Neural cell (in vitro differentiated cells): ENCODE results near the gene TMEM132A. TPM values are rescaled to one million over a fixed set of nuclear protein-coding genes. Genes with fewer than 3 reads are reported as not detected.

Experiments used
- H2AFZ ChIP-seq: fragments of 200-600, 300-800 bp; sonication (generic), shearing (Covaris generic); 2 replicates; pipeline ENCODE4 v1.6.0; 2014; ENCODE audit warnings: low read depth, mild to moderate bottlenecking, antibody characterized with exemption, low read length, moderate library complexity
- H3F3A ChIP-seq: fragments of 200-600 bp; shearing (Covaris generic); 2 replicates; pipeline ENCODE4 v1.6.1; 2016; ENCODE audit warnings: mild to moderate bottlenecking, moderate library complexity, mixed read lengths, antibody characterized with exemption, low read length; ENCODE audit not compliant: insufficient read depth, poor library complexity, severe bottlenecking
- H3K27ac ChIP-seq: fragments of 200-600, 300-800 bp; sonication (generic), shearing (Covaris generic); 2 replicates; pipeline ENCODE4 v1.5.1; 2014; ENCODE audit warnings: mild to moderate bottlenecking, low read length, moderate library complexity
- H3K27me3 ChIP-seq: fragments of 300-800, 200-600 bp; sonication (generic), shearing (Covaris generic); 2 replicates; pipeline ENCODE4 v1.6.0; 2014; ENCODE audit warnings: mild to moderate bottlenecking, low read depth, low read length, moderate library complexity; ENCODE audit not compliant: insufficient read depth
- H3K36me3 ChIP-seq: fragments of 300-800, 200-600 bp; sonication (generic), shearing (Covaris generic); 2 replicates; pipeline ENCODE4 v1.5.1; 2014; ENCODE audit warnings: mild to moderate bottlenecking, antibody characterized with exemption, low read length, moderate library complexity; ENCODE audit not compliant: insufficient read depth
- H3K4me2 ChIP-seq: fragments of 300-800, 200-600 bp; sonication (generic), shearing (Covaris generic); 2 replicates; pipeline ENCODE4 v1.6.0; 2014; ENCODE audit warnings: mild to moderate bottlenecking, low read length
- H3K4me3 ChIP-seq: fragments of 300-800, 200-600 bp; sonication (generic), shearing (Covaris generic); 2 replicates; pipeline ENCODE4 v1.5.1; 2014; ENCODE audit warnings: mild to moderate bottlenecking, low read length, moderate library complexity
- H3K79me2 ChIP-seq: fragments of 200-600 bp; shearing (Covaris generic); replicated peaks from 2 replicates; pipeline ENCODE4 v1.6.0; 2014; ENCODE audit warnings: mild to moderate bottlenecking, low read length, moderate library complexity; ENCODE audit not compliant: insufficient read depth
- H3K9ac ChIP-seq: fragments of 300-800, 200-600 bp; sonication (generic), shearing (Covaris generic); 2 replicates; pipeline ENCODE4 v1.6.1; 2016; ENCODE audit warnings: mild to moderate bottlenecking, low read length, mixed read lengths
- H3K9me2 ChIP-seq: fragments of 200-600 bp; shearing (Covaris generic); 2 replicates; pipeline ENCODE4 v1.6.1; 2016; ENCODE audit warnings: mild to moderate bottlenecking, low read length, mixed read lengths; ENCODE audit not compliant: insufficient read depth
- H3K9me3 ChIP-seq: fragments of 200-600, 300-800 bp; sonication (generic), shearing (Covaris generic); 2 replicates; pipeline ENCODE4 v1.6.1; 2016; ENCODE audit warnings: mild to moderate bottlenecking, mixed run types, low read length, moderate library complexity, mixed read lengths
- H4K20me1 ChIP-seq: fragments of 200-600 bp; shearing (Covaris generic); 2 replicates; pipeline ENCODE4 v1.6.1; 2016; ENCODE audit warnings: mild to moderate bottlenecking, mixed run types; ENCODE audit not compliant: insufficient read depth
- CTCF ChIP-seq: fragments of 450-650 bp; IDR thresholded peaks from 2 replicates; pipeline ENCODE4 v1.5.1; 2014; ENCODE audit warnings: antibody characterized with exemption, mild to moderate bottlenecking, moderate library complexity; ENCODE audit not compliant: poor library complexity, severe bottlenecking
- EP300 ChIP-seq: fragments of 450-650 bp; conservative IDR thresholded peaks from 2 replicates; pipeline ENCODE4 v1.6.1; 2014; ENCODE audit warnings: antibody characterized with exemption, mild to moderate bottlenecking, moderate library complexity; ENCODE audit not compliant: poor library complexity, severe bottlenecking
- EZH2 ChIP-seq: fragments of 200-600, 300-800 bp; shearing (Covaris generic), sonication (generic); IDR thresholded peaks from 2 replicates; pipeline ENCODE4 v1.6.1; 2014; ENCODE audit warnings: antibody characterized with exemption, low read length, borderline replicate concordance, mild to moderate bottlenecking; ENCODE audit not compliant: insufficient read depth, poor library complexity, severe bottlenecking
- MXI1 ChIP-seq: fragments of 450-650 bp; conservative IDR thresholded peaks from 2 replicates; pipeline ENCODE4 v1.6.1; 2014; ENCODE audit warnings: antibody characterized with exemption, mild to moderate bottlenecking; ENCODE audit not compliant: poor library complexity, severe bottlenecking
- POLR2AphosphoS5 ChIP-seq: IDR thresholded peaks from 2 replicates; pipeline ENCODE4 v1.6.1; 2012
- RAD21 ChIP-seq: fragments of 450-650 bp; conservative IDR thresholded peaks from 2 replicates; pipeline ENCODE4 v1.6.1; 2014; ENCODE audit warnings: antibody characterized with exemption, mild to moderate bottlenecking, moderate library complexity
- REST ChIP-seq: IDR thresholded peaks from 2 replicates; pipeline ENCODE4 v1.6.1; 2012; ENCODE audit warnings: borderline replicate concordance
- SMC3 ChIP-seq: fragments of 450-650 bp; conservative IDR thresholded peaks from 2 replicates; pipeline ENCODE4 v1.6.1; 2014; ENCODE audit warnings: antibody characterized with exemption, mild to moderate bottlenecking, moderate library complexity; ENCODE audit not compliant: poor library complexity
- TAF1 ChIP-seq: IDR thresholded peaks from 2 replicates; pipeline ENCODE4 v1.6.1; 2012; ENCODE audit warnings: low read depth
- polyA plus RNA-seq: library from polyadenylated mRNA; depleted of rRNA; stranded (reverse); fragments of >200 nt; gene quantifications from 2 replicates; pipeline ENCODE4 v1.2.3, GENCODE V29; 2014

TMEM132A gene
- polyA plus RNA-seq, 1 donor from 2014 or later, result 215 TPM

- no peak overlapping the region for H3K27ac ChIP-seq
- TF ChIP-seq EZH2 (no peak), REST (no peak), SMC3 (no peak), CTCF (no peak), EP300 (no peak), RAD21 (no peak), TAF1 (no peak), POLR2AphosphoS5 (no peak), MXI1 (no peak)
- peaks cover 51% of the 10 kb centered on the region for H3K79me2 ChIP-seq
- no peak overlapping the region for H3K4me3 ChIP-seq
- H2AFZ ChIP-seq, result no peak overlapping the region
- no peaks in the 10 kb centered on the region for H3K9me3 ChIP-seq
- no peak overlapping the region for H3K4me2 ChIP-seq
- no peaks in the 10 kb centered on the region for H3F3A ChIP-seq
- H3K36me3 ChIP-seq, result no peaks in the 10 kb centered on the region
- H3K27me3 ChIP-seq, result no peaks in the 10 kb centered on the region
- H4K20me1 ChIP-seq, result peaks cover under 1% of the 10 kb centered on the region
- H3K9me2 ChIP-seq, result no peaks in the 10 kb centered on the region
- no peak overlapping the region for H3K9ac ChIP-seq
Observed at GRCh38 chr11:60921777-60922335, 2.4 kb upstream of the TMEM132A start.

GRCh38 chr11:60922906-60923305 is 1.4 kb upstream of the TMEM132A start:
- Histone ChIP-seq H3K27ac (no peak overlapping the region), H3K4me3 (no peak overlapping the region), H3K79me2 (peaks cover 45% of the 10 kb centered on the region)

More at GRCh38 chr11:60922906-60923305, 1.4 kb upstream of the TMEM132A start:
- TF ChIP-seq RAD21, result no peak
- TF ChIP-seq MXI1, result no peak
- no peak for TF ChIP-seq REST
- no peak for TF ChIP-seq POLR2AphosphoS5
- no peak for TF ChIP-seq CTCF
- Histone ChIP-seq H3K36me3 (no peaks in the 10 kb centered on the region), H4K20me1 (peaks cover 6% of the 10 kb centered on the region), H3K9me2 (no peaks in the 10 kb centered on the region), H2AFZ (no peak overlapping the region), H3K9me3 (no peaks in the 10 kb centered on the region), H3K4me2 (no peak overlapping the region), H3K9ac (no peak overlapping the region), H3F3A (no peaks in the 10 kb centered on the region), H3K27me3 (no peaks in the 10 kb centered on the region)
